ENCODE results near the gene NUBPL.
A peak's percentile ranks its signal among the peaks of the same experiment; 100 is the strongest.

NUBPL gene

GRCh38 chr14:31544816-31545215, 16.4 kb upstream of the NUBPL start:
- DNase-seq (ENCODE audit: insufficient read length, low spot score) = no peak
- TF ChIP-seq POU2F2 (IDR thresholded peaks at IDR 0.05; ENCODE audit: low read depth, low read length) (no peak), TAF1 (IDR thresholded peaks at IDR 0.05; ENCODE audit: low read depth, low read length) (no peak), POLR2A (IDR thresholded peaks at IDR 0.05; ENCODE audit: low read depth, low read length) (no peak), POLR2AphosphoS5 (IDR thresholded peaks at IDR 0.05; ENCODE audit: low read depth, low read length) (no peak), PAX5 (IDR thresholded peaks at IDR 0.05; ENCODE audit: insufficient read depth, low read length, severe bottlenecking) (no peak), SPI1 (IDR thresholded peaks at IDR 0.05; ENCODE audit: low read depth, low read length) (no peak)
- no peak for FAIRE-seq

- TF ChIP-seq POU2F2 (IDR thresholded peaks at IDR 0.05; ENCODE audit: low read depth, low read length) = no peak
- 0 out of 2 replicates have a peak, but pooled peaks have one; percentile 1 for TF ChIP-seq SPI1 (IDR thresholded peaks at IDR 0.05; ENCODE audit: low read depth, low read length)
- no peak for FAIRE-seq
- no peak for DNase-seq (ENCODE audit: insufficient read length, low spot score)
These were observed 15.9 kb upstream of the NUBPL start for GRCh38 chr14:31545328-31545727.

- DNase-seq (ENCODE audit: insufficient read length, low spot score) = no peak
- TF ChIP-seq POU2F2 (IDR thresholded peaks at IDR 0.05; ENCODE audit: low read depth, low read length) = no peak
- no peak for TF ChIP-seq POLR2AphosphoS5 (IDR thresholded peaks at IDR 0.05; ENCODE audit: low read depth, low read length)
- no peak for TF ChIP-seq PAX5 (IDR thresholded peaks at IDR 0.05; ENCODE audit: insufficient read depth, low read length, severe bottlenecking)
- no peak for TF ChIP-seq SPI1 (IDR thresholded peaks at IDR 0.05; ENCODE audit: low read depth, low read length)
- TF ChIP-seq POLR2A (IDR thresholded peaks at IDR 0.05; ENCODE audit: low read depth, low read length) = no peak
- TF ChIP-seq TAF1 (IDR thresholded peaks at IDR 0.05; ENCODE audit: low read depth, low read length) = no peak
- FAIRE-seq = no peak
These were observed 11.4 kb upstream of the NUBPL start for GRCh38 chr14:31549817-31550216.

- FAIRE-seq = no peak
- no peak for DNase-seq (ENCODE audit: insufficient read length, low spot score)
- TF ChIP-seq POU2F2 (IDR thresholded peaks at IDR 0.05; ENCODE audit: low read depth, low read length) (no peak), POLR2A (IDR thresholded peaks at IDR 0.05; ENCODE audit: low read depth, low read length) (no peak), PAX5 (IDR thresholded peaks at IDR 0.05; ENCODE audit: insufficient read depth, low read length, severe bottlenecking) (no peak), POLR2AphosphoS5 (IDR thresholded peaks at IDR 0.05; ENCODE audit: low read depth, low read length) (no peak), SPI1 (IDR thresholded peaks at IDR 0.05; ENCODE audit: low read depth, low read length) (no peak)
These were observed 10.6 kb upstream of the NUBPL start for GRCh38 chr14:31550589-31550988.

DNA sequence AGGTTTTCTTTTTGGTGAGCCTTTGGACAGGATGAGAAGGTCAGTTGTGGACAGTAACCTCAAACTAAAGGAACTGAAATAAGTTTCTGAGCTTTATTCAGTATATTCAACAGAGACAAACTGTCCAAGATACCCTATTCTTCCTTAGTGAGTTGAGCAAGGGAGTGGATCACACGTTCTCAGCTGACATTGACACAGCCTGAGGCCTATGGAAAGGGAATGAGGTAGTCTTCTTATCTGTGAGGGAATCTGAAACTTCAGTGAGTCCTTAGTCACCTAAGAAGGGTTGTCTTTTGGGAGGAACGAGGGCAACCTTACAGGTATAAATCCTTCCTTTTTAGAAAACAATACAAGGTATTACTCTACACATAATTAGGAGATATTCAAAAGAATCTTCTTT, 5.0 kb upstream of the NUBPL start:
- FAIRE-seq (no peak), DNase-seq (ENCODE audit: insufficient read length, low spot score) (no peak)
- TF ChIP-seq PAX5 (IDR thresholded peaks at IDR 0.05; ENCODE audit: insufficient read depth, low read length, severe bottlenecking) (no peak), POU2F2 (IDR thresholded peaks at IDR 0.05; ENCODE audit: low read depth, low read length) (no peak), POLR2A (IDR thresholded peaks at IDR 0.05; ENCODE audit: low read depth, low read length) (no peak), POLR2AphosphoS5 (IDR thresholded peaks at IDR 0.05; ENCODE audit: low read depth, low read length) (no peak), TAF1 (IDR thresholded peaks at IDR 0.05; ENCODE audit: low read depth, low read length) (no peak), SPI1 (IDR thresholded peaks at IDR 0.05; ENCODE audit: low read depth, low read length) (no peak)

DNA sequence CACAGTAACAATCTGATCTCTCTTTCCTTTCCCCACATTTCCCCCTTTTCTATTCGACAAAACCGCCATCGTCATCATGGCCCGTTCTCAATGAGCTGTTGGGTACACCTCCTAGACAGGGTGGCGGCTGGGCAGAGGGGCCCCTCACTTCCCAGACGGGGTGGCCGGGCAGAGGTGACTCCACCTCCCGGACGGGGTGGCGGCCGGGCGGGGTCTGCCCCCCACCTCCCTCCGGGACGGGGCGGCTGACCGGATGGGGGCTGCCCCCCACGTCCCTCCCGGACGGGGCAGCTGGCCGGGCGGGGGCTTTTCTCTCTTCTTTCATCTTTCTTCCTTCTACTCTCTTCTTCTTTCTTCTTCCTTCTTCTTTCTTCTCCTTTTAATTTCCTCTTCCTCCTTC, 1.3 kb upstream of the NUBPL start:
- DNase-seq (ENCODE audit: insufficient read length, low spot score) (no peak), FAIRE-seq (no peak)
- TF ChIP-seq PAX5 (IDR thresholded peaks at IDR 0.05; ENCODE audit: insufficient read depth, low read length, severe bottlenecking) (no peak), POLR2A (IDR thresholded peaks at IDR 0.05; ENCODE audit: low read depth, low read length) (no peak), SPI1 (IDR thresholded peaks at IDR 0.05; ENCODE audit: low read depth, low read length) (no peak), POLR2AphosphoS5 (IDR thresholded peaks at IDR 0.05; ENCODE audit: low read depth, low read length) (no peak), TAF1 (IDR thresholded peaks at IDR 0.05; ENCODE audit: low read depth, low read length) (no peak)

DNA sequence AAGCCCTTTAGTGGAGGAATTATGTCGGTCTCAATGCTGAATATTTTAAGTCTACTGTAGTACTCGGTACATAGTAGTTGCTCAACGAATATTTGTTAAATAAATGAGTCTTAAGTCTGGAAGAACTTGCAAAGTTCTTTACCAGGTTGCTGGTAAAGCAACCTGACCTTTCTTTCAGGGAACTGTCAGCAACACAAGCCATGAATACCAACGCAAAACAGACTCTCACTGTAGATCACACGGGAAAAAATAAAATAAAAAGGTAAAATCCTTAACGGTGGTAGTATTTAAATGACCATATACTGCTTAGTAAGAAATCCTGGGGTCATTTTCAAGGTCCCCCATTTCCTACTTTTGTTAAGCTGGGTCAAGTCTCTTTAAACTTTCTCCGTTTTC, 447 bp upstream of the NUBPL start:
- TF ChIP-seq POLR2A (IDR thresholded peaks at IDR 0.05; ENCODE audit: low read depth, low read length) (no peak), TAF1 (IDR thresholded peaks at IDR 0.05; ENCODE audit: low read depth, low read length) (no peak), POLR2AphosphoS5 (IDR thresholded peaks at IDR 0.05; ENCODE audit: low read depth, low read length) (peak; percentile 3; the same call in 1 of the 2 replicates), POU2F2 (IDR thresholded peaks at IDR 0.05; ENCODE audit: low read depth, low read length) (no peak)
- FAIRE-seq = no peak

GRCh38 chr14:31564194-31564593, 3.0 kb downstream of the NUBPL start:
- TF ChIP-seq SPI1 (IDR thresholded peaks at IDR 0.05; ENCODE audit: low read depth, low read length) = no peak
- no peak for TF ChIP-seq POLR2AphosphoS5 (IDR thresholded peaks at IDR 0.05; ENCODE audit: low read depth, low read length)
- TF ChIP-seq POU2F2 (IDR thresholded peaks at IDR 0.05; ENCODE audit: low read depth, low read length) = no peak
- no peak for TF ChIP-seq PAX5 (IDR thresholded peaks at IDR 0.05; ENCODE audit: insufficient read depth, low read length, severe bottlenecking)
- no peak for TF ChIP-seq POLR2A (IDR thresholded peaks at IDR 0.05; ENCODE audit: low read depth, low read length)
- TF ChIP-seq TAF1 (IDR thresholded peaks at IDR 0.05; ENCODE audit: low read depth, low read length) = no peak
- DNase-seq (ENCODE audit: insufficient read length, low spot score) = no peak
- no peak for FAIRE-seq

More for the DNA sequence above, 447 bp upstream of the NUBPL start:
- no peak for DNase-seq (ENCODE audit: insufficient read length, low spot score)

DNA sequence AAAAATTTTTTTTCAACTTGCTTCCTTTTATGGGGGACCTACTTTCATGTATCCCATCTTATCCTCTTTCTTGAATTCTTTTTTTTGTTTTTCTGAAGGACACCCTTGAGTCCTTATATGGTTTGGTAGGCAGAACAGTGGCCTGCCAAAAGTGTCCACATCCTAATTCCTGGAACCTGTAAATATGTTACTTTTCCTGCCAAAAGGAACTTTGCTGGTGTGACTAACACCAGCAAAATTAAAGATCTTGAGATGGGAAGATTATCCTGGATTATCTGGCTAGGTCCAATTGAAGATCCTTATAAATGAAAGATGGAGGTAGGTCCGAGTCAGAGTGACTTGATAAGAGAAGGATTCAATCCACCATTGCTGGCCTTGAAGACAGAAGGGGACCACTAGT, 5.3 kb downstream of the NUBPL start:
- FAIRE-seq = no peak
- DNase-seq (ENCODE audit: insufficient read length, low spot score) = no peak
- TF ChIP-seq SPI1 (IDR thresholded peaks at IDR 0.05; ENCODE audit: low read depth, low read length) = no peak
- no peak for TF ChIP-seq POLR2A (IDR thresholded peaks at IDR 0.05; ENCODE audit: low read depth, low read length)
- TF ChIP-seq POLR2AphosphoS5 (IDR thresholded peaks at IDR 0.05; ENCODE audit: low read depth, low read length) = no peak
- no peak for TF ChIP-seq POU2F2 (IDR thresholded peaks at IDR 0.05; ENCODE audit: low read depth, low read length)
- no peak for TF ChIP-seq PAX5 (IDR thresholded peaks at IDR 0.05; ENCODE audit: insufficient read depth, low read length, severe bottlenecking)
- TF ChIP-seq TAF1 (IDR thresholded peaks at IDR 0.05; ENCODE audit: low read depth, low read length) = no peak

GRCh38 chr14:31567655-31568054, 6.5 kb downstream of the NUBPL start:
- TF ChIP-seq SPI1 (IDR thresholded peaks at IDR 0.05; ENCODE audit: low read depth, low read length) (no peak), POU2F2 (IDR thresholded peaks at IDR 0.05; ENCODE audit: low read depth, low read length) (no peak), PAX5 (IDR thresholded peaks at IDR 0.05; ENCODE audit: insufficient read depth, low read length, severe bottlenecking) (no peak), POLR2A (IDR thresholded peaks at IDR 0.05; ENCODE audit: low read depth, low read length) (no peak), POLR2AphosphoS5 (IDR thresholded peaks at IDR 0.05; ENCODE audit: low read depth, low read length) (no peak)
- FAIRE-seq (no peak), DNase-seq (ENCODE audit: insufficient read length, low spot score) (no peak)
